Uterus (tissue), 4 donors: ENCODE measurements around the gene LMBR1. TPM values are rescaled to one million over a fixed set of nuclear protein-coding genes. Genes with fewer than 3 reads are reported as not detected.

ENCODE experiments used
- DNase-seq, 2 donors: peaks; one replicate each; pipeline ENCODE4 v3.0.0-alpha.2; 2019 to 2020
- H3K27ac ChIP-seq, 2 donors: fragments of 200-600 bp; sonication (generic); 1 replicate in 1 of 2; 2 replicates in 1 of 2; pipeline ENCODE4 v1.5.1; 2016 to 2018
- H3K27me3 ChIP-seq, 2 donors: fragments of 200-600 bp; sonication (generic); one replicate each; pipeline ENCODE4 v1.5.1; 2018 to 2019; ENCODE audit warnings: control low read depth in 1 of 2
- H3K36me3 ChIP-seq, 2 donors: fragments of 200-600 bp; sonication (generic); one replicate each; pipeline ENCODE4 v1.5.1; 2019; ENCODE audit warnings: control low read depth in 1 of 2
- H3K4me1 ChIP-seq, 2 donors: fragments of 200-600 bp; sonication (generic); one replicate each; pipeline ENCODE4 v1.5.1; 2018 to 2019; ENCODE audit warnings: control low read depth in 1 of 2
- H3K4me3 ChIP-seq, 2 donors: fragments of 200-600 bp; sonication (generic); 1 replicate in 1 of 2; 2 replicates in 1 of 2; pipeline ENCODE4 v1.5.1; 2018 to 2019; ENCODE audit warnings: mild to moderate bottlenecking in 1 of 2
- H3K9me3 ChIP-seq, 2 donors: fragments of 200-600 bp; sonication (generic); one replicate each; pipeline ENCODE4 v1.5.1; 2019; ENCODE audit warnings: control low read depth in 1 of 2
- CTCF ChIP-seq, 4 experiments: fragments of 200-600 bp in 2 of 4; fragments of 450-650 bp in 2 of 4; sonication (generic) in 2 of 4; IDR thresholded peaks; one replicate each; pipeline ENCODE4 v1.5.1; 2016 to 2019; ENCODE audit warnings: antibody characterized with exemption in 4 of 4, mild to moderate bottlenecking in 2 of 4, moderate library complexity in 1 of 4
- POLR2A ChIP-seq, 2 donors: fragments of 450-650 bp; IDR thresholded peaks; one replicate each; pipeline ENCODE4 v1.6.1; 2016; ENCODE audit warnings: antibody characterized with exemption in 2 of 2, mild to moderate bottlenecking in 1 of 2, moderate library complexity in 1 of 2
- intact Hi-C: fragments of 100-400 bp; cut with DNase I; formaldehyde crosslinking; loops from one replicate; pipeline ENCODE4 v1.15.1; 2023; ENCODE audit warnings: low total_unique reads
- total RNA-seq, 4 donors: library from RNA; depleted of rRNA in 3 of 4; stranded (reverse); fragments of >200 nt in 3 of 4; gene quantifications; one replicate each; pipeline versions ENCODE4 v1.1.0 to v1.2.4, GENCODE V29; 2014 to 2023
- donor health status: DM: yes; HTN: yes; CAD: no.

LMBR1 gene
- total RNA-seq, 4 donors from 2014 or later, result 54.4 to 1,378 (median 140) TPM

GRCh38 chr7:156642306-156643045, 250.5 kb downstream of the LMBR1 start:
- no peak for DNase-seq
- Histone ChIP-seq H3K9me3 (no peaks in the 10 kb centered on the region), H3K27ac (no peak overlapping the region), H3K36me3 (no peaks in the 10 kb centered on the region), H3K4me3 (no peak overlapping the region), H3K27me3 (no peaks in the 10 kb centered on the region), H3K4me1 (no peaks in the 10 kb centered on the region)
- intact Hi-C loops, result no loop called here
- no peak for TF ChIP-seq POLR2A (IDR thresholded peaks at IDR 0.05)
- TF ChIP-seq CTCF (IDR thresholded peaks at IDR 0.05), result no peak

GRCh38 chr7:156640949-156641485, 252.0 kb downstream of the LMBR1 start:
- Histone ChIP-seq H3K36me3 (no peaks in the 10 kb centered on the region), H3K27me3 (no peaks in the 10 kb centered on the region), H3K4me3 (peak overlapping the region; percentile 53 to 73), H3K4me1 (no peaks in the 10 kb centered on the region), H3K9me3 (no peaks in the 10 kb centered on the region), H3K27ac (peak overlapping the region in 1 of 2 donors; percentile 57)
- intact Hi-C loops, result no loop called here
- TF ChIP-seq POLR2A (IDR thresholded peaks at IDR 0.05) (no peak), CTCF (IDR thresholded peaks at IDR 0.05) (no peak)
- peak in 1 of 2 donors; percentile 18 for DNase-seq

GRCh38 chr7:156640257-156640948, 252.6 kb downstream of the LMBR1 start, which contains the start of gene RNF32:
Gene RNF32, plus strand, starts transcription at chr7:156640774. Its CDS starts 3,104 bp downstream, at chr7:156643878.
- Histone ChIP-seq H3K4me3 (peak within 1 kb of the TSS; percentile 53 to 73), H3K27ac (peak within 1 kb of the TSS in 1 of 2 donors; percentile 57), H3K9me3 (no peaks in the 10 kb centered on the region), H3K36me3 (no peaks in the 10 kb centered on the region), H3K4me1 (no peaks in the 10 kb centered on the region), H3K27me3 (no peaks in the 10 kb centered on the region)
- DNase-seq, result peak; percentile 81 to 88
- intact Hi-C loops, result no loop called here
- TF ChIP-seq POLR2A (IDR thresholded peaks at IDR 0.05), result peak in 1 of 2 donors; percentile 48
- TF ChIP-seq CTCF (IDR thresholded peaks at IDR 0.05), result no peak

GRCh38 chr7:156639426-156640256, 253.3 kb downstream of the LMBR1 start:
- Histone ChIP-seq H3K4me1 (no peaks in the 10 kb centered on the region), H3K4me3 (peak overlapping the region; percentile 53 to 73), H3K27ac (peak overlapping the region in 1 of 2 donors; percentile 30), H3K36me3 (no peaks in the 10 kb centered on the region), H3K27me3 (no peaks in the 10 kb centered on the region), H3K9me3 (no peaks in the 10 kb centered on the region)
- intact Hi-C loops, result no loop called here
- no peak for TF ChIP-seq POLR2A (IDR thresholded peaks at IDR 0.05)
- no peak for TF ChIP-seq CTCF (IDR thresholded peaks at IDR 0.05)
- no peak for DNase-seq
